Colonic mucosa (tissue), 4 donors: Measurements from ENCODE around the gene ALAD. TPM values are rescaled to one million over a fixed set of nuclear protein-coding genes. Genes with fewer than 3 reads are reported as not detected.

Experiments
- DNase-seq: peaks from one replicate; pipeline ENCODE4 v3.0.0-alpha.2; 2020
- H3K27ac ChIP-seq: fragments of 200-600 bp; one replicate; pipeline ENCODE4 v1.8.0; 2021
- H3K27me3 ChIP-seq: fragments of 200-600 bp; one replicate; pipeline ENCODE4 v1.8.0; 2021
- H3K36me3 ChIP-seq: fragments of 200-600 bp; one replicate; pipeline ENCODE4 v1.8.0; 2021
- H3K4me1 ChIP-seq: fragments of 200-600 bp; one replicate; pipeline ENCODE4 v1.8.0; 2021; ENCODE audit warnings: mild to moderate bottlenecking
- H3K4me3 ChIP-seq: fragments of 200-600 bp; one replicate; pipeline ENCODE4 v1.8.0; 2021
- H3K9ac ChIP-seq, 2 donors: one replicate each; pipeline ENCODE4 v1.7.0; 2013; ENCODE audit warnings: control low read depth in 2 of 2, low read depth in 2 of 2, low read length in 2 of 2
- H3K9me3 ChIP-seq: fragments of 200-600 bp; one replicate; pipeline ENCODE4 v1.8.0; 2021
- CTCF ChIP-seq: fragments of 200-600 bp; IDR thresholded peaks from one replicate; pipeline ENCODE4 v1.8.0; 2022; ENCODE audit warnings: antibody characterized with exemption, mild to moderate bottlenecking
- intact Hi-C: fragments of 100-400 bp; cut with DNase I; formaldehyde crosslinking; loops from one replicate; pipeline ENCODE4 v1.14.1; 2022
- total RNA-seq, 2 donors: library from RNA; stranded (reverse); fragmentation: NEBNext Ultra II Directional in 1 of 2; extraction: Animal tissue kit (Norgen Biotek cat#: 25700) in 1 of 2; gene quantifications; one replicate each; pipeline ENCODE4 v1.2.1, GENCODE V29; 2021
- donor health status: healthy.
- donor health status: DM: no; HTN: no; CAD: no.
- donor health status: DM: no; HTN: no; CAD: no.

The ALAD gene
- total RNA-seq, 2 donors from 2014 or later: 50.3 to 51.4 TPM

GRCh38 chr9:113375057-113376023 lies 25.7 kb downstream of the ALAD start:
- peaks cover 8% of the 10 kb centered on the region for H3K36me3 ChIP-seq
- peaks cover 11% of the 10 kb centered on the region for H3K4me1 ChIP-seq
- peak; percentile 76 for DNase-seq
- peak overlapping the region; percentile 69 for H3K4me3 ChIP-seq
- intact Hi-C loops: no loop called here
- H3K9ac ChIP-seq: peak overlapping the region in 1 of 2 donors; percentile 70
- H3K27ac ChIP-seq: peak overlapping the region; percentile 89
- no peak for TF ChIP-seq CTCF
- H3K27me3 ChIP-seq: no peaks in the 10 kb centered on the region
- H3K9me3 ChIP-seq: no peaks in the 10 kb centered on the region

- Histone ChIP-seq H3K36me3 (peaks cover 8% of the 10 kb centered on the region), H3K27me3 (no peaks in the 10 kb centered on the region), H3K4me1 (peaks cover 11% of the 10 kb centered on the region), H3K9ac (peak overlapping the region in 1 of 2 donors; percentile 4), H3K4me3 (no peak overlapping the region), H3K9me3 (no peaks in the 10 kb centered on the region), H3K27ac (no peak overlapping the region)
- no peak for TF ChIP-seq CTCF
- no peak for DNase-seq
- intact Hi-C loops: no loop called here
These were observed 27.2 kb downstream of the ALAD start for GRCh38 chr9:113373676-113374392.

GRCh38 chr9:113373256-113373655 lies 27.8 kb downstream of the ALAD start:
- DNase-seq: no peak
- H3K4me3 ChIP-seq: no peak overlapping the region

GRCh38 chr9:113372059-113372458 lies 29.0 kb downstream of the ALAD start:
- no peak overlapping the region for H3K4me3 ChIP-seq
- intact Hi-C loops: no loop called here
- H3K4me1 ChIP-seq: peaks cover 11% of the 10 kb centered on the region
- H3K27me3 ChIP-seq: no peaks in the 10 kb centered on the region
- H3K36me3 ChIP-seq: peaks cover 8% of the 10 kb centered on the region
- TF ChIP-seq CTCF: no peak
- H3K9ac ChIP-seq: no peak overlapping the region
- no peak for DNase-seq
- no peaks in the 10 kb centered on the region for H3K9me3 ChIP-seq
- no peak overlapping the region for H3K27ac ChIP-seq

More at GRCh38 chr9:113373256-113373655, 27.8 kb downstream of the ALAD start:
- intact Hi-C loops: no loop called here
- no peak for TF ChIP-seq CTCF
- Histone ChIP-seq H3K27me3 (no peaks in the 10 kb centered on the region), H3K27ac (no peak overlapping the region), H3K9me3 (no peaks in the 10 kb centered on the region), H3K4me1 (peaks cover 11% of the 10 kb centered on the region), H3K36me3 (peaks cover 8% of the 10 kb centered on the region), H3K9ac (no peak overlapping the region)

- intact Hi-C loops: no loop called here
- Histone ChIP-seq H3K4me3 (no peak overlapping the region), H3K4me1 (peaks cover 11% of the 10 kb centered on the region), H3K9ac (no peak overlapping the region), H3K36me3 (peaks cover 8% of the 10 kb centered on the region), H3K9me3 (no peaks in the 10 kb centered on the region), H3K27me3 (no peaks in the 10 kb centered on the region), H3K27ac (no peak overlapping the region)
- no peak for TF ChIP-seq CTCF
- DNase-seq: no peak
These were observed 30.2 kb downstream of the ALAD start for GRCh38 chr9:113370806-113371325.
